T-helper 1 cell treated with Interleukin-12 subunit alpha and Interleukin-12 subunit beta and Interleukin-4 antibody, amounts not matched to agents 30 μg/mL and 1 μg/mL, for 36 hours (primary cell): ENCODE measurements around the gene ARL6IP1.
"Not testable (repeated sequence)": the region's sequence is repeated elsewhere in the genome, so short reads cannot be mapped to it uniquely, and the experiment has no call there.

ENCODE experiments used
- H3K27ac Mint-ChIP-seq: one replicate; pipeline ENCODE4 v1.8.0; 2021; ENCODE audit warnings: mild to moderate bottlenecking, mixed read lengths
- H3K27me3 Mint-ChIP-seq: one replicate; pipeline ENCODE4 v1.8.0; 2021; ENCODE audit warnings: low read depth, mixed read lengths
- H3K36me3 Mint-ChIP-seq: one replicate; pipeline ENCODE4 v1.8.0; 2021; ENCODE audit warnings: low read depth, mixed read lengths
- H3K4me1 Mint-ChIP-seq: one replicate; pipeline ENCODE4 v1.8.0; 2021; ENCODE audit warnings: low read depth, mixed read lengths
- H3K4me3 Mint-ChIP-seq: one replicate; pipeline ENCODE4 v1.8.0; 2021; ENCODE audit warnings: mild to moderate bottlenecking, moderate library complexity, mixed read lengths
- H3K9me3 Mint-ChIP-seq: one replicate; pipeline ENCODE4 v1.8.0; 2021; ENCODE audit warnings: mixed read lengths

ARL6IP1 gene

GRCh38 chr16:18788828-18789514 is 12.4 kb downstream of the ARL6IP1 start:
- Mint-ChIP-seq H3K4me1 (peaks cover 53% of the 10 kb centered on the region), H3K27me3 (no peaks in the 10 kb centered on the region), H3K27ac (peak overlapping the region; percentile 91), H3K9me3 (no peaks in the 10 kb centered on the region), H3K4me3 (peak overlapping the region; percentile 94), H3K36me3 (peaks cover 76% of the 10 kb centered on the region)

DNA sequence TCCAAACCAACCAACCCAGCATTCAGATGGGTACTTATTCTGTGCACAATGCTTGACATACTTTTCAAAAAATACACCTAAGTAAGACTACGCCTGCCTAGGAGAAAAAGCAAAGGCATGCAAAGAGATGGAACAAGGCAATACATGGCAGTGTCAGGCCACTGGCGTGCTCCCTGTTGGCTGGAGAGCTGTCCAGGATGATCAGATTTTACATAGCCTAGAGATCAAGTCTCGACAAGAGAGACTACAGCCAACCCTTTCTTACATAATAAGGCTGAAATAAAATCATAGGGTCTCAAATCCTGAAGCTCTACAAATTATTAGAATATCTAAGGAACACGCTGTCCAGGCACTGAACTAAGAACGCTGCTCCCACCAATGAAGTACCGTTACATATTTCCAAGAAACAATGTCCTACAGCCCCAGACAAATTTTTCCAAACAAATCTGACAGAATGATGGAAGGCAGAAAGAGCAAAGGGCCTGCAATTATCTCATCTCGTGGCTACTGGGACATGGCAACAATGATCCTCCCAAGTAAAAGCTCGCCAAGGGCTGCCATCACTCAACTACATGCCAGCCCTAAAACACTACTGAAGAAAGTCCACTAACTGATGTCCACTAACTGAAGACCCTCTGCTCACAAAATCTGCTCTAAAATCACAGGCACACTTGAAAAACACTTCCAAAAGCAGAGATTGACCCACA is 16.3 kb downstream of the ARL6IP1 start:
- peak overlapping the region; percentile 52 for H3K4me3 Mint-ChIP-seq
- peak overlapping the region; percentile 13 for H3K27ac Mint-ChIP-seq
- H3K4me1 Mint-ChIP-seq: peaks cover 48% of the 10 kb centered on the region
- no peaks in the 10 kb centered on the region for H3K9me3 Mint-ChIP-seq
- no peaks in the 10 kb centered on the region for H3K27me3 Mint-ChIP-seq
- H3K36me3 Mint-ChIP-seq: peaks cover 61% of the 10 kb centered on the region

GRCh38 chr16:18783430-18784341 is 17.7 kb downstream of the ARL6IP1 start:
- peaks cover 50% of the 10 kb centered on the region for H3K36me3 Mint-ChIP-seq
- peaks cover 39% of the 10 kb centered on the region for H3K4me1 Mint-ChIP-seq
- H3K27me3 Mint-ChIP-seq: no peaks in the 10 kb centered on the region
- H3K9me3 Mint-ChIP-seq: no peaks in the 10 kb centered on the region
- H3K27ac Mint-ChIP-seq: no peak overlapping the region
- no peak overlapping the region for H3K4me3 Mint-ChIP-seq

GRCh38 chr16:18782697-18783429 is 18.5 kb downstream of the ARL6IP1 start:
- H3K4me3 Mint-ChIP-seq: no peak overlapping the region
- no peaks in the 10 kb centered on the region for H3K27me3 Mint-ChIP-seq
- H3K9me3 Mint-ChIP-seq: no peaks in the 10 kb centered on the region
- H3K4me1 Mint-ChIP-seq: peaks cover 31% of the 10 kb centered on the region
- H3K27ac Mint-ChIP-seq: peak overlapping the region; percentile 7
- H3K36me3 Mint-ChIP-seq: peaks cover 42% of the 10 kb centered on the region

DNA sequence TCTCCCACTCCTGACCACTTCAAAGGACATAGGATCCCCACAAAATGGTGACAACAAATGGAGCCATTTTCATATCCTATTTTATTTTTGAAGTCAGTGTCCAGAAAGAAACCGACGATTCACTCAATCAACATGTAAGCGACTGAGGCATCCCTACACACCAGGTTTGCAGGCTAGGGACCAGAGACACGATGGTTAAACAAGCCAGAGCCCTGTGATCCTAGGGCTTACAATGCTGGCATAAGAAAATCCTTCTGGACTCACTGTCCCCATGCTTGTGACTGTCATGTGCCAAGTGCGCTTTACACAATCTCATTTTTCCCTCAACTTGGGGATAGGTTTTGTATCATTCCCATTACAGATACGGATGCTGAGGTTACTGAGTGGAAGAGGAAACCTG is 20.1 kb downstream of the ARL6IP1 start:
- H3K9me3 Mint-ChIP-seq, H3K27ac Mint-ChIP-seq, H3K4me3 Mint-ChIP-seq, H3K27me3 Mint-ChIP-seq: not testable (repeated sequence)
- H3K4me1 Mint-ChIP-seq: peaks cover 20% of the 10 kb centered on the region
- peaks cover 30% of the 10 kb centered on the region for H3K36me3 Mint-ChIP-seq

DNA sequence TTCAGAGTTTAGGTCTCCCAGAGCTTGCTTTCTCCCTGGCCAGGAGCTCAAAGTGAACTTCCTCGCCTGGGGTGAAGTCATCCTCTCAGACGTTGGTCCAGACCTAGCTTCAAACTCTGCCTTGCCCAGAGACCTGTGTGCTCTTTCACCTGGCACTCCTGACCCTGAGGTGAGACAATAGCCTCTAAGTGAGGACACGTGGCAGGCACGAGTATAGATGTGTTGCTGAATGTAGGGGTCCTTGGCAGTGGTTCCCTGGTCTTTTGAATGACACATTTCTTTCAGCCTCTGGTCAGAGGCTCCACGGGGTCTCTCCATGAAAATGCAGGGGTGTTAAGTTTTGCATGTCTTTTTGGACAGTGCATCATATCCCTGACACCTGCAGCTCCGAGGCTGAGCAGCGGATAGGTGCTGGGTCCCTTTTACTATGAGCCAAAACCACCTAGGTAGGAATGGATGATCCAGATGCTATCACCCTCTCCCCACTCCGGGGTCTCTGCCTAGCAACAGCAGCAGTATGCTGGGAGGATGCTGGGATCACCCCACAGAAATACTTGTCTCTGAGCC is 20.8 kb downstream of the ARL6IP1 start:
- Mint-ChIP-seq H3K36me3 (peaks cover 24% of the 10 kb centered on the region), H3K4me1 (peaks cover 16% of the 10 kb centered on the region)
- not testable (repeated sequence) for H3K27ac Mint-ChIP-seq, H3K27me3 Mint-ChIP-seq, H3K4me3 Mint-ChIP-seq, H3K9me3 Mint-ChIP-seq

DNA sequence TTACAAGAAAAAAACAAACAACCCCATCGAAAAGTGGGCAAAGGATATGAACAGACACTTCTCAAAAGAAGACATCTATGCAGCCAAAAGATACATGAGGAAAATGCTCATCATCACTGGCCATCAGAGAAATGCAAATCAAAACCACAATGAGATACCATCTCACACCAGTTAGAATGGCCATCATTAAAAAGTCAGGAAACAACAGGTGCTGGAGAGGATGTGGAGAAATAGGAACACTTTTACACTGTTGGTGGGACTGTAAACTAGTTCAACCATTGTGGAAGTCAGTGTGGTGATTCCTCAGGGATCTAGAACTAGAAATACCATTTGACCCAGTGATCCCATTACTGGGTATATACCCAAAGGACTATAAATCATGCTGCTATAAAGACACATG is 23.7 kb downstream of the ARL6IP1 start:
- H3K36me3 Mint-ChIP-seq: not testable (repeated sequence)

GRCh38 chr16:18776334-18776733 is 25.0 kb downstream of the ARL6IP1 start:
- not testable (repeated sequence) for H3K4me3 Mint-ChIP-seq, H3K27ac Mint-ChIP-seq, H3K4me1 Mint-ChIP-seq, H3K9me3 Mint-ChIP-seq, H3K36me3 Mint-ChIP-seq, H3K27me3 Mint-ChIP-seq

More for the DNA sequence above, 23.7 kb downstream of the ARL6IP1 start:
- not testable (repeated sequence) for H3K4me1 Mint-ChIP-seq, H3K9me3 Mint-ChIP-seq, H3K27me3 Mint-ChIP-seq, H3K4me3 Mint-ChIP-seq, H3K27ac Mint-ChIP-seq

- not testable (repeated sequence) for H3K27me3 Mint-ChIP-seq, H3K4me3 Mint-ChIP-seq, H3K36me3 Mint-ChIP-seq, H3K4me1 Mint-ChIP-seq, H3K27ac Mint-ChIP-seq, H3K9me3 Mint-ChIP-seq
These were observed 26.7 kb downstream of the ARL6IP1 start for GRCh38 chr16:18774651-18775050.

DNA sequence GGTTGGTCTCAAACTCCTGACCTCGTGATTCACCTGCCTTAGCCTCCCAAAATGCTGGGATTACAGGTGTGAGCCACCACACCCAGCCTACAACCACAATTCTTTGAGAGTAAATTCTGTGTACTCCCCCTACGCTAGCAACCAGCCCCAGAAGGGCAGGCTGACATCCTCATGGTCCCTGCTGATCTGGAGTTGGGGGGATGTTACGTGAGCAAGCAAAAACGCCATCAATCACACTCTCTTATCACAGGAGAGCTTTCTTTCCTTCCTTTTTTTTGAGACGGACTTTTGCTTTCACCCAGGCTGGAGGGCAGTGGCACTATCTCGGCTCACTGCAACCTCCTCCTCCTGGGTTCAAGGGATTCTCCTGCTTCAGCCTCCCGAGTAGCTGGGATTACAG is 29.2 kb downstream of the ARL6IP1 start:
- not testable (repeated sequence) for H3K27ac Mint-ChIP-seq

GRCh38 chr16:18770336-18770962 is 30.9 kb downstream of the ARL6IP1 start:
- H3K27me3 Mint-ChIP-seq: not testable (repeated sequence)

More for the DNA sequence above, 29.2 kb downstream of the ARL6IP1 start:
- not testable (repeated sequence) for H3K27me3 Mint-ChIP-seq, H3K9me3 Mint-ChIP-seq, H3K36me3 Mint-ChIP-seq, H3K4me3 Mint-ChIP-seq
- peaks cover 16% of the 10 kb centered on the region for H3K4me1 Mint-ChIP-seq

DNA sequence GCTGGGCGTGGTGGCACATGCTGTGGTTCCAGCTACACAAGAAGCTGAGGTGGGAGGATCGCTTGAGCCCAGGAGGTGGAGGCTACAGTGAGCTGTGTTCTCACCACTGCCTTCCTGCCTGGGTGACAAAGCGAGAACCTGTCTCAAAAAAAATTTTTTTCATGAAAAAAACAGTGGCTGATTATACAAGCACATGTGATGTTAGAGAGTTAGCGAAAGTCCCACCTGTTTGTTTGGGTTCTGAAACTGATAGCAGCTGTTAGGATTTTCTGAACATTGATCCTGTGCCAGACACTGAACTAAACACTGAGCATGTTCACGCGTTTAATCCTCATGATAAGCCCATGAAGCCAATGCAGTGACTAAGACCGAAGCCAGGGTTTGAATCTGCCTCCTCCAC is 34.1 kb downstream of the ARL6IP1 start:
- H3K36me3 Mint-ChIP-seq, H3K9me3 Mint-ChIP-seq, H3K4me3 Mint-ChIP-seq, H3K27ac Mint-ChIP-seq, H3K27me3 Mint-ChIP-seq: not testable (repeated sequence)
- H3K4me1 Mint-ChIP-seq: peaks cover 23% of the 10 kb centered on the region

More at GRCh38 chr16:18770336-18770962, 30.9 kb downstream of the ARL6IP1 start:
- not testable (repeated sequence) for H3K9me3 Mint-ChIP-seq, H3K4me3 Mint-ChIP-seq, H3K36me3 Mint-ChIP-seq
- Mint-ChIP-seq H3K4me1 (peaks cover 16% of the 10 kb centered on the region), H3K27ac (peak overlapping the region; percentile 10)

GRCh38 chr16:18762713-18763112 is 38.6 kb downstream of the ARL6IP1 start:
- H3K36me3 Mint-ChIP-seq, H3K4me3 Mint-ChIP-seq, H3K27ac Mint-ChIP-seq: not testable (repeated sequence)

More at GRCh38 chr16:18762713-18763112, 38.6 kb downstream of the ARL6IP1 start:
- H3K9me3 Mint-ChIP-seq, H3K27me3 Mint-ChIP-seq: not testable (repeated sequence)
- H3K4me1 Mint-ChIP-seq: peaks cover 25% of the 10 kb centered on the region
